NT2/D1 (cell line): Measurements from ENCODE around the gene CDK14.

Experiments
- SUZ12 ChIP-seq: IDR thresholded peaks from 2 replicates; pipeline ENCODE4 v1.6.1; 2011; ENCODE audit not compliant: insufficient read length, insufficient read depth; ENCODE audit errors: extremely low read depth
- ZNF274 ChIP-seq: IDR thresholded peaks from 2 replicates; pipeline ENCODE4 v1.6.1; 2011; ENCODE audit warnings: mild to moderate bottlenecking, low read depth, low read length

DNA sequence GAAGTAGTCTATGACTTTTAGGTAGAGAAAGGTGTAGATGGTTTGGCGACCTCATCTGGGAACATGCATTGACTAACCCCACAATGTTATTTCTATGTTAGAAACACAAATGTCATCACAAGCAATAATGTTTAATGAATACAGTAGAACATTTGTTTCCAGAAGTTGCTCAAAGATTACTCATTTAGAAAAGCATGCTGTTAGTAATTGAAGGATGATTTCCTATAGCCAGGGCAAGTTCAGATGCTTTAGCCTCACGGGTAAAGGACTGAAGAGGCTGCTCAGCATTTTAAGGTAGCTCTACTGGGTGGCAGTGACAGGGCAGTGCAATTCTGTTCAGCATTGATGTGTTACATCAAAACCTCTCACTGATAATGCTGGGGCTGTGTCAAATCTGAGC lies 468.8 kb downstream of the CDK14 start:
- TF ChIP-seq SUZ12 (no peak), ZNF274 (no peak)
